ENCODE data around the gene F8. TPM values are rescaled to one million over a fixed set of nuclear protein-coding genes. Genes with fewer than 3 reads are reported as not detected.

The F8 gene
- total and polyA plus RNA-seq, 2 donors (not counting 1 experiment from before 2014, with no cell fraction given), result 4.5 to 7.9 TPM

DNA sequence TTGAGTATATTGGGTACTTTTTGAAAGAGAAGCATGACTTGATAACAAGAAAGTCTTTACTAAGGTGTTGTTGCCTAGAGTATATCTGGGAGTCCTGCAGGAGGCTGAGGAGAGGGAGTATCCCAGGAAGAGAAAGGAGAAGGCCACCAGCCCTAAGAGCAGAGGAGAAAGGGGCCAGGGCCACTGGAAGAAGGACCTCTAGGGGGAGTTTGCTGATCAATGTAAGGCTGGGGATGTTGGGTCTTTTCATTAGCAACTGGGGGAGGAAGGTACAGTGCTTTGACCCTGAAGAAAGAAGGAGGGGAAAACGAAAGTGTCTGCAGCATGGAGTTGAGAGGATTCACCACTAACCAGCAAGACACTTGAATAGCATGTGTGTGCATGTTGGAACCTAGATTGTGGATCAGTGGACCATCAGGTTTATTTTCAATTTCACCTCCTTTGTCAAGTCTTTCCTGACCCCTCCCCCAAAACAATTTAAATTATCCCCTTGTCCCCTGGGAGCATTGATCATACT lies 192.5 kb downstream of the F8 start:
- Histone ChIP-seq H4K20me1 (ENCODE audit: control insufficient read depth, extremely low read depth, insufficient read depth, low read length) (no peaks in the 10 kb centered on the region), H3K27me3 (ENCODE audit: control insufficient read depth, insufficient read depth, low read length) (no peaks in the 10 kb centered on the region), H3K36me3 (ENCODE audit: control insufficient read depth, insufficient read depth, low read length) (no peaks in the 10 kb centered on the region), H3K9ac (ENCODE audit: insufficient read depth, low read length) (no peak overlapping the region), H3K4me2 (ENCODE audit: extremely low read depth, insufficient read depth, low read length) (no peak overlapping the region), H3K4me3 (replicated peaks in 1 of 4; ENCODE audit: control extremely low read depth in 1 of 4, insufficient read depth in 1 of 4, low read depth in 3 of 4, low read length in 4 of 4) (no peak overlapping the region), H3K27ac (ENCODE audit: insufficient read depth, low read length) (no peak overlapping the region), H3K79me2 (ENCODE audit: control insufficient read depth, insufficient read depth, low read length) (no peaks in the 10 kb centered on the region), H2AFZ (ENCODE audit: low read length) (no peak overlapping the region), H3K4me1 (ENCODE audit: control insufficient read depth, extremely low read depth, insufficient read depth, low read length) (no peaks in the 10 kb centered on the region), H3K9me3 (ENCODE audit: control insufficient read depth, insufficient read depth, low read depth, low read length) (no peaks in the 10 kb centered on the region)
- TF ChIP-seq EZH2 (IDR thresholded peaks at IDR 0.05; ENCODE audit: low read length, missing control alignments), result no peak
- TF ChIP-seq, protein P1, sequence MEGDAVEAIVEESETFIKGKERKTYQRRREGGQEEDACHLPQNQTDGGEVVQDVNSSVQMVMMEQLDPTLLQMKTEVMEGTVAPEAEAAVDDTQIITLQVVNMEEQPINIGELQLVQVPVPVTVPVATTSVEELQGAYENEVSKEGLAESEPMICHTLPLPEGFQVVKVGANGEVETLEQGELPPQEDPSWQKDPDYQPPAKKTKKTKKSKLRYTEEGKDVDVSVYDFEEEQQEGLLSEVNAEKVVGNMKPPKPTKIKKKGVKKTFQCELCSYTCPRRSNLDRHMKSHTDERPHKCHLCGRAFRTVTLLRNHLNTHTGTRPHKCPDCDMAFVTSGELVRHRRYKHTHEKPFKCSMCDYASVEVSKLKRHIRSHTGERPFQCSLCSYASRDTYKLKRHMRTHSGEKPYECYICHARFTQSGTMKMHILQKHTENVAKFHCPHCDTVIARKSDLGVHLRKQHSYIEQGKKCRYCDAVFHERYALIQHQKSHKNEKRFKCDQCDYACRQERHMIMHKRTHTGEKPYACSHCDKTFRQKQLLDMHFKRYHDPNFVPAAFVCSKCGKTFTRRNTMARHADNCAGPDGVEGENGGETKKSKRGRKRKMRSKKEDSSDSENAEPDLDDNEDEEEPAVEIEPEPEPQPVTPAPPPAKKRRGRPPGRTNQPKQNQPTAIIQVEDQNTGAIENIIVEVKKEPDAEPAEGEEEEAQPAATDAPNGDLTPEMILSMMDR (conservative IDR thresholded peaks at IDR 0.05 in 1 of 2, IDR thresholded peaks at IDR 0.05 in 1 of 2; ENCODE audit: low read depth in 1 of 2, low read length in 2 of 2), result no peak
- no peak for DNase-seq (ENCODE audit: low read depth in 2 of 2)

DNA sequence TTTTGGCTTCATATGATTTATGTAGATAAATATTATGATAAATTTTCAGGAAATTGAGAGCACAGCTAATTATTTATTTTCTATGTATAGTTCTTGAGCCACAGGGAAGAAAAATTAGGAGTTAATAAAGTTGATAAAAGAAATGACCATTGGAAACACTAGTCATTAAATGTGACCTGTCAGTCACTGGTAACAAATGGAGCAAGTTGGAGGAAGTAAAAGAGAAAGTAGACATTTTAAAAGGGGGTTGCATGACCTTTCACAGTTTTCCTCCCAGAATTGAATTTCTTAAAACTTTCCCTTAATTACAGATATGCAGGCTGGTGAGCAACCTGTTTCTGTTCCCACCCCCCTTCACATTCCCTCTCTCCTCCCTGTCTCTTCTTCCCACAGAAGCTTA lies 193.4 kb downstream of the F8 start:
- Histone ChIP-seq H2AFZ (ENCODE audit: low read length) (no peak overlapping the region), H3K36me3 (ENCODE audit: control insufficient read depth, insufficient read depth, low read length) (no peaks in the 10 kb centered on the region)

DNA sequence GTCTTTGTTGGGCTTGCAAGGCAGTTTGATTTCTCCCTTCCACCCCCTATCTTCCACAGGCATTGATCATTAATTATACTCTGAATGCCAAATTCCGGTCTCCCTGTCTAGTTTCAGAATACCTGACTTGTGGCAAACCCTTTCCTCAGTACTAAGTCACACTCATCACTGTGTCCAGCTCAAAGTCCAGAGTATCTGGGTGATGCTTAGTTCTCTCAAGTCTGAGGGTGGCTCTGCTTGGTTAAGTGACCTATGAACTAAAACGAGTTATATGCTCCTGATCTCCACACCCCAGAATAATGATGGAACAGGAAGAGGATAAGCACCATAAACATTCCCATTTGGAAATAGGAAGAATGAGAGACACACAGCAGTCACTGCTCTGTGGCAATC lies 194.5 kb downstream of the F8 start:
- H3K27ac ChIP-seq (ENCODE audit: insufficient read depth, low read length), result no peak overlapping the region
- TF ChIP-seq, protein P1 (conservative IDR thresholded peaks at IDR 0.05 in 1 of 2, IDR thresholded peaks at IDR 0.05 in 1 of 2; ENCODE audit: low read depth in 1 of 2, low read length in 2 of 2), result no peak
- no peak for TF ChIP-seq EZH2 (IDR thresholded peaks at IDR 0.05; ENCODE audit: low read length, missing control alignments)
- no peak overlapping the region for H3K4me3 ChIP-seq (replicated peaks in 1 of 4; ENCODE audit: control extremely low read depth in 1 of 4, insufficient read depth in 1 of 4, low read depth in 3 of 4, low read length in 4 of 4)
- no peaks in the 10 kb centered on the region for H3K4me1 ChIP-seq (ENCODE audit: control insufficient read depth, extremely low read depth, insufficient read depth, low read length)
- no peak for DNase-seq (ENCODE audit: low read depth in 2 of 2)
- no peaks in the 10 kb centered on the region for H3K27me3 ChIP-seq (ENCODE audit: control insufficient read depth, insufficient read depth, low read length)
- no peak overlapping the region for H3K9ac ChIP-seq (ENCODE audit: insufficient read depth, low read length)
- H3K36me3 ChIP-seq (ENCODE audit: control insufficient read depth, insufficient read depth, low read length), result no peaks in the 10 kb centered on the region
- no peaks in the 10 kb centered on the region for H4K20me1 ChIP-seq (ENCODE audit: control insufficient read depth, extremely low read depth, insufficient read depth, low read length)
- H3K9me3 ChIP-seq (ENCODE audit: control insufficient read depth, insufficient read depth, low read depth, low read length), result no peaks in the 10 kb centered on the region
- no peak overlapping the region for H3K4me2 ChIP-seq (ENCODE audit: extremely low read depth, insufficient read depth, low read length)
- no peaks in the 10 kb centered on the region for H3K79me2 ChIP-seq (ENCODE audit: control insufficient read depth, insufficient read depth, low read length)
- H2AFZ ChIP-seq (ENCODE audit: low read length), result no peak overlapping the region

More for the DNA sequence above, 193.4 kb downstream of the F8 start:
- no peak overlapping the region for H3K9ac ChIP-seq (ENCODE audit: insufficient read depth, low read length)
- no peaks in the 10 kb centered on the region for H4K20me1 ChIP-seq (ENCODE audit: control insufficient read depth, extremely low read depth, insufficient read depth, low read length)
- no peaks in the 10 kb centered on the region for H3K79me2 ChIP-seq (ENCODE audit: control insufficient read depth, insufficient read depth, low read length)
- H3K4me3 ChIP-seq (replicated peaks in 1 of 4; ENCODE audit: control extremely low read depth in 1 of 4, insufficient read depth in 1 of 4, low read depth in 3 of 4, low read length in 4 of 4), result no peak overlapping the region
- no peak for TF ChIP-seq EZH2 (IDR thresholded peaks at IDR 0.05; ENCODE audit: low read length, missing control alignments)
- TF ChIP-seq, protein P1 (conservative IDR thresholded peaks at IDR 0.05 in 1 of 2, IDR thresholded peaks at IDR 0.05 in 1 of 2; ENCODE audit: low read depth in 1 of 2, low read length in 2 of 2), result no peak
- H3K4me2 ChIP-seq (ENCODE audit: extremely low read depth, insufficient read depth, low read length), result no peak overlapping the region
- no peak overlapping the region for H3K27ac ChIP-seq (ENCODE audit: insufficient read depth, low read length)
- no peaks in the 10 kb centered on the region for H3K4me1 ChIP-seq (ENCODE audit: control insufficient read depth, extremely low read depth, insufficient read depth, low read length)
- no peaks in the 10 kb centered on the region for H3K9me3 ChIP-seq (ENCODE audit: control insufficient read depth, insufficient read depth, low read depth, low read length)
- no peak for DNase-seq (ENCODE audit: low read depth in 2 of 2)
- no peaks in the 10 kb centered on the region for H3K27me3 ChIP-seq (ENCODE audit: control insufficient read depth, insufficient read depth, low read length)
